ENCODE data around the gene DCLRE1B. TPM values are rescaled to one million over a fixed set of nuclear protein-coding genes. Genes with fewer than 3 reads are reported as not detected.

Gene DCLRE1B
- total RNA-seq, 1 experiment from 2014 or later: 9.4 TPM

- TF ChIP-seq SOX15 (CRISPR knock-in tag; IDR thresholded peaks at IDR 0.05) (no peak), ZNF219 (CRISPR knock-in tag; IDR thresholded peaks at IDR 0.05; ENCODE audit: borderline replicate concordance) (no peak), NFYB (CRISPR knock-in tag; conservative IDR thresholded peaks at IDR 0.05; ENCODE audit: low read depth) (no peak), ATF3 (CRISPR knock-in tag; conservative IDR thresholded peaks at IDR 0.05) (no peak), SMAD4 (CRISPR knock-in tag; IDR thresholded peaks at IDR 0.05) (no peak)
Observed at GRCh38 chr1:113918243-113918642, 13.1 kb downstream of the DCLRE1B start (continued).

GRCh38 chr1:113922957-113923356 lies 17.8 kb downstream of the DCLRE1B start:
- no peak overlapping the region for H3K4me3 Mint-ChIP-seq

GRCh38 chr1:113924473-113924872 lies 19.3 kb downstream of the DCLRE1B start:
- CTCF ChIA-PET: no interaction called here
- ATAC-seq (no peak), DNase-seq (ENCODE audit: low spot score) (no peak)
- peaks cover 30% of the 10 kb centered on the region for H3K27me3 Mint-ChIP-seq (ENCODE audit: low read depth)
- peaks cover 8% of the 10 kb centered on the region; the same call in 1 of the 2 replicates for H3K4me1 Mint-ChIP-seq
- H3K27ac Mint-ChIP-seq: no peak overlapping the region
- POLR2A ChIA-PET: no interaction called here
- H3K9me3 Mint-ChIP-seq: no peaks in the 10 kb centered on the region
- H3K4me3 Mint-ChIP-seq: no peak overlapping the region
- H3K36me3 Mint-ChIP-seq: no peaks in the 10 kb centered on the region
- TF ChIP-seq MLX (CRISPR knock-in tag; IDR thresholded peaks at IDR 0.05): no peak
- TF ChIP-seq MYBL2 (CRISPR knock-in tag; IDR thresholded peaks at IDR 0.05): no peak
- TF ChIP-seq RELA (CRISPR knock-in tag; IDR thresholded peaks at IDR 0.05; ENCODE audit: borderline replicate concordance): no peak
- TF ChIP-seq IRF2 (CRISPR knock-in tag; IDR thresholded peaks at IDR 0.05; ENCODE audit: borderline replicate concordance, low read depth): no peak
- TF ChIP-seq JAZF1 (CRISPR knock-in tag; IDR thresholded peaks at IDR 0.05): no peak
- TF ChIP-seq GRHL2 (CRISPR knock-in tag; IDR thresholded peaks at IDR 0.05; ENCODE audit: insufficient replicate concordance, severe bottlenecking): no peak
- TF ChIP-seq SMAD3 (CRISPR knock-in tag; IDR thresholded peaks at IDR 0.05; ENCODE audit: borderline replicate concordance): no peak
- TF ChIP-seq ETV6 (CRISPR knock-in tag; IDR thresholded peaks at IDR 0.05): no peak
- TF ChIP-seq FOXP1 (CRISPR knock-in tag; IDR thresholded peaks at IDR 0.05; ENCODE audit: borderline replicate concordance): no peak
- TF ChIP-seq NFATC4 (CRISPR knock-in tag; IDR thresholded peaks at IDR 0.05): no peak

More at GRCh38 chr1:113922957-113923356, 17.8 kb downstream of the DCLRE1B start:
- Mint-ChIP-seq H3K27ac (no peak overlapping the region), H3K9me3 (no peaks in the 10 kb centered on the region), H3K36me3 (no peaks in the 10 kb centered on the region), H3K4me1 (no peaks in the 10 kb centered on the region), H3K27me3 (ENCODE audit: low read depth) (peaks cover 36% of the 10 kb centered on the region)
- CTCF ChIA-PET: no interaction called here
- DNase-seq (ENCODE audit: low spot score) (no peak), ATAC-seq (no peak)
- TF ChIP-seq IRF1 (CRISPR knock-in tag; IDR thresholded peaks at IDR 0.05) (no peak), CREM (CRISPR knock-in tag; IDR thresholded peaks at IDR 0.05) (no peak), PREB (CRISPR knock-in tag; IDR thresholded peaks at IDR 0.05; ENCODE audit: borderline replicate concordance) (no peak), ZNF423 (CRISPR knock-in tag; IDR thresholded peaks at IDR 0.05) (no peak), RELA (CRISPR knock-in tag; IDR thresholded peaks at IDR 0.05; ENCODE audit: borderline replicate concordance) (no peak), CBFB (CRISPR knock-in tag; IDR thresholded peaks at IDR 0.05; ENCODE audit: low read depth) (no peak), IRF2 (CRISPR knock-in tag; IDR thresholded peaks at IDR 0.05; ENCODE audit: borderline replicate concordance, low read depth) (no peak), JAZF1 (CRISPR knock-in tag; IDR thresholded peaks at IDR 0.05) (no peak), ATF1 (CRISPR knock-in tag; IDR thresholded peaks at IDR 0.05) (no peak), FOXK1 (CRISPR knock-in tag; IDR thresholded peaks at IDR 0.05) (no peak), ZBTB43 (CRISPR knock-in tag; IDR thresholded peaks at IDR 0.05) (no peak), ELF4 (CRISPR knock-in tag; IDR thresholded peaks at IDR 0.05; ENCODE audit: low read depth) (no peak), SOX15 (CRISPR knock-in tag; IDR thresholded peaks at IDR 0.05) (no peak), ATF3 (CRISPR knock-in tag; conservative IDR thresholded peaks at IDR 0.05) (no peak), ZBTB21 (CRISPR knock-in tag; IDR thresholded peaks at IDR 0.05; ENCODE audit: borderline replicate concordance) (no peak), USF2 (CRISPR knock-in tag; IDR thresholded peaks at IDR 0.05) (no peak), GRHL2 (CRISPR knock-in tag; IDR thresholded peaks at IDR 0.05; ENCODE audit: insufficient replicate concordance, severe bottlenecking) (no peak), NFATC4 (CRISPR knock-in tag; IDR thresholded peaks at IDR 0.05) (no peak), NR3C1 (CRISPR knock-in tag; conservative IDR thresholded peaks at IDR 0.05; ENCODE audit: low read depth) (no peak)
- POLR2A ChIA-PET: no interaction called here
